Myocyte (in vitro differentiated cells): ENCODE measurements around the gene PCGF3. TPM values are rescaled to one million over a fixed set of nuclear protein-coding genes. Genes with fewer than 3 reads are reported as not detected.
"Not testable (repeated sequence)": the region's sequence is repeated elsewhere in the genome, so short reads cannot be mapped to it uniquely, and the experiment has no call there.

Experiments used
- DNase-seq: peaks from one replicate; pipeline ENCODE4 v3.0.0-alpha.2; 2012; ENCODE audit warnings: low read depth
- total RNA-seq: library from RNA; depleted of rRNA; stranded (reverse); fragments of >200 nt; gene quantifications from 2 replicates; pipeline ENCODE4 v1.2.3, GENCODE V29; 2014

PCGF3 gene
- total RNA-seq, 1 donor from 2014 or later = 79.0 TPM

GRCh38 chr4:762211-763190, 56.9 kb downstream of the PCGF3 start:
- no peak for DNase-seq

GRCh38 chr4:763191-763810, 57.7 kb downstream of the PCGF3 start:
- DNase-seq = no peak

DNA sequence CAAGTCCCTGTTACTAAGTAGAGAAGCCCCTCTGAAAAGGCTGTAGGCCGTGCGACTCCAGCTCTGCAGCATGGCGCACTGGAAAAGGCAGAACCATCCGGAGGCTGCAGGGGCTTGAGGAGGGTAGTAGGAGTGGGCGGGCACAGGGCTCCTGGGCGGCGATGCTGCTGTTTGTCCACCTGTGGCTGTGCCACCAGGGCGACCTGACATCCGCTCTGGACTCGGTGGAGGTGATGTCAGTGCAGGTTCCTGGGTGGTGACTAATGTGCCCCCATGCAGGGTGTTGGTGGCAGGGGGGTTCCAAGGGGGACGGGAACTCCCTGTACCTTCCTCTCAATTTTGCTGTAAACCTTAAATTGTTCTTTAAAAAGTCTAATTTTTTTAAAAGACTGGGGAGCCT, 58.3 kb downstream of the PCGF3 start:
- no peak for DNase-seq

DNA sequence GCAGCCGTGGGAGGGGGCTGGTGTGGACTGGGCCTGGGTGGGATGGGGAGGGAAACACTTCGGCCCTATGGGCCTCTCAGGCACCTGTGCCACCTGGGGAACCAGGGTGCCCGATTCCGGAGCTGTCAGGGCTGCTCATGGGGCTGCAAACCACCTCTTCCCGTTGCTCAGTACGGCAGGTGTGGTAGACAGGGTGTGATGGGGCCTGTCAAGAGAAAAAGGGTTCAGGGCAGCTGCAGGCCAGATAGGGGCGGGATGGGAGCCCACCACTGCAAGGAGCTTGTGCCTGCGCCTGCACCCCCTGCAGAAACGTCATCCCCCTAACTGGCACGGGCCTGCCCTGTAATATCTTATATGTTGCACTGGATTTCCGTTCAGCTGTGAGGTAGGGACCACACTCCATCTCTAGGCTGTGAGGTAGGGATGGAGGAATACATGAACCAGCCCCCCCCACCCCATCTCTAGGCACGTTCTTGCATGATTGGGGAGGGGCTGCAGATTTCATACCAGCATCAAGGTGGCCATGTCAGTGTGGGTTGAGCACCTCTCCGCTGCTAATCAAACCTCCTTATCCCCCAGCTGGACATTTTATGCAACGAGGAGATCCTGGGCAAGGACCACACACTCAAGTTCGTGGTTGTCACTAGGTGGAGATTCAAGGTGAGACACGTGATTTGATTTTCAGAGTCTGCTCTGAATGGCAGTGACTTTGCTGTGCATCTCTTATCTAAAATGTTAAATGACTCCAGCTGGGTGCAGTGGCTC, 59.0 kb downstream of the PCGF3 start:
- DNase-seq = no peak

DNA sequence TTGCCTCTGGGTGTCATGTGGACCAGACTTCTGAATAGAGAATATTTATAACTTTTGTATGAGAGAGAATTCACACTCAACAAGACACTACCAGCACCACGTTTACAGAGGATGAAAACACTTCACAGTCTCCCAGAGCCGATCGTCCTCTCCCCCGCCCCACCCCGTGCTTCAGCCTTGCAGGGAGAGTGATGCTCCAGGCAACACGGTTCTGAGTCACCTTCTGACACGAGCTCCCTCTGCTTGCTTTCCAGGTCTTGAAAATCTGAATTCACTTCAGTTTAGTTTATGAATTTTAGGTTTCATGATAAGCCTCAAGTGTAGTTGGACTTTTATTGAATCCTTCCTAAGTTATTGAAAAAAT, 60.5 kb downstream of the PCGF3 start:
- DNase-seq = no peak

DNA sequence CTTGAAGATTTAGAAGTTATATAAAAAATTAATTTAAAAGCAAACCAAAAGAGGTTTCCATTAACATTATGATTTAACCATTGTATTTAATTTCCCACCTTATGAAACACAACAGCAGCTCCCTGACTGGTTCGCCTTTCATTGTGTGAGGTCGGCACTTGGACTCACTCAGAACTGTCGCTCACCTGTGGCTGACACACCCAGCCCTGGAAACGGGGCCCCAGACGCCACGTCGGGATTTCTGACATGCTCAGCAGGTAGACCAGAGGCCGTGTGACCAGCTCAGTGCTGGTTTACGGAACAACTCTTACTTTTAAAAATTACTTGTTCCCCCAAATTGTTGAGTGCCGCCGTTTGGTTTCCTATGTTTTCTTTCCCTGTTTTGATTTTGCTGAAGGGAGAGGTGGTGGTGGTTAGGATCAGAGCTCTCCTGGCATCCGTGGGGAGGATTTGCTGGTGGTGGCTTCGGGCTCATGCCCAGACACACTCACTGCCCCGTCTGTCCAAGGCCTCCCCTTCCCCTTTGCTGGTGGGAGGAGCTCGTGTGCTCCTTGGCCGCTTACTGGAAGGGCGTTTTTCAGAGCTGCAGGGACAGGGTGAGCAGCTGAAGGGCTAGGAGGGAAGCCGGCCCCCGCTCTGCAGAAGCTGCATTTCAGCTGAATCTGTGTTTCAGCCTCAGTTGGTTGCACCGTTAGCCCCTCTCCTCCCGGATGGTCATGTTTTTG, 61.1 kb downstream of the PCGF3 start:
- DNase-seq = no peak

DNA sequence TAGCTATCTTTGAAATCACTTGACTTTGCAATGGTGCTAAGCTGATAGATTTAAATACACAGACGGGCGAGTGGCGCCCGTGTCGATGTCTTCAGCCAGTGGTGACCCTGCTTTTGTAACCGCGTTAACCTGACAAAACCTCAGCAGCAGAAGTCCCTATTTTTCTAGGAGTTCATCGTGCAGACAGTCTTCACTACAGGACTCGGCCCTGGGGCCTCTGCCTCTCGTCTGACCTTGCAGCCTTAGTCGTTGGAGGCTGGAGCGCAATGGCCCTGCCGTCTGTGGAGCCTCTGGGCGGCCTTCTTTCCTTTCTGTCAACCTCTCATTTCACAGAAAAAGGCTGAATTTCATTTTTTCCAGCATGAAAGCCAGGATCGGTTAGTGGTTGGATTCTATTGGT, 62.4 kb downstream of the PCGF3 start:
- DNase-seq = no peak

DNA sequence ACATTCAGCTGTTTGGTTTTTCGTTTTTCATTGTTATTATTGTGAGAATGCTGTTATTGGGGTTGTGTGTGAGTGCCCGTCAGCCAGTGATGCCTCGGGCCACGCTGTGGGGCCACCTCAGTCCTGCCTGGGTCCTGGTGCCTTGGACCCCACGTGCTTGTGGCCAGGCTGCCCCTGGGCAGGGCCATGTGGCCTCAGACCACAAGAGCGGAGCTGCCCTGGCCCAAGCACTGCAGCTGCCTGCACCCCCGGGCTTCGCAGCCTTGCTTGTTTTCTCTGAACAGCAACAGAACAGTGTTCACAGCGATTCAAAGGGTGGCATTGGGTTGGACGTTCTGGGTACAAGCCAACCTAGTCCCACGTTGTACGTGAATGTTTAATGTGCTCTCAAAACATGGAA, 63.4 kb downstream of the PCGF3 start:
- DNase-seq = peak; percentile 60

GRCh38 chr4:769511-769910, 63.9 kb downstream of the PCGF3 start:
- DNase-seq = no peak

- no peak for DNase-seq
Measured at GRCh38 chr4:770022-770421, 64.4 kb downstream of the PCGF3 start.

GRCh38 chr4:771464-771863, 65.8 kb downstream of the PCGF3 start:
- peak; percentile 45 for DNase-seq

DNA sequence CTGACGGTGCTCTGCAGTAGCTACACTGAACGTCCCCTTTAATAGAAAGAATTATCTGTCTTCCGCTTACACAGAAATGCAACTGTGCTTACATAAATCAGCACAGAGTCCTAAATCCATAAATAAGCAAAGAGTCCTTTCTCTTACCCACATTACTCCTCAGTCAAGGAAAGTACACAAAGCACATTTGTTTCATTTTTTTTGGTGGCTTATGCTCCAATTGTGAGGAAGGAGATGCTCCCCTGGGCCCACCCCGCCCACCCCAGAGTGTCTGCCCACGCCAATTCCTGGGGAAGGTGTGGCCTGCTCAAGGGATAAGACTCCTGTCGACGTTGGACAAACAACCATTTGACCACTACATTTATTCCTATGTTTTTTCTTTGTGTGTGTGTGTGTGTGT, 66.5 kb downstream of the PCGF3 start:
- no peak for DNase-seq

- no peak for DNase-seq
Measured at GRCh38 chr4:772776-773175, 67.1 kb downstream of the PCGF3 start.

- DNase-seq = no peak
Measured at GRCh38 chr4:773214-773613, 67.6 kb downstream of the PCGF3 start.

GRCh38 chr4:774419-775092, 68.9 kb downstream of the PCGF3 start:
- not testable (repeated sequence) for DNase-seq

- DNase-seq = not testable (repeated sequence)
Measured at GRCh38 chr4:775485-775884, 69.9 kb downstream of the PCGF3 start.

GRCh38 chr4:776743-777441, 71.3 kb downstream of the PCGF3 start:
- DNase-seq = no peak

DNA sequence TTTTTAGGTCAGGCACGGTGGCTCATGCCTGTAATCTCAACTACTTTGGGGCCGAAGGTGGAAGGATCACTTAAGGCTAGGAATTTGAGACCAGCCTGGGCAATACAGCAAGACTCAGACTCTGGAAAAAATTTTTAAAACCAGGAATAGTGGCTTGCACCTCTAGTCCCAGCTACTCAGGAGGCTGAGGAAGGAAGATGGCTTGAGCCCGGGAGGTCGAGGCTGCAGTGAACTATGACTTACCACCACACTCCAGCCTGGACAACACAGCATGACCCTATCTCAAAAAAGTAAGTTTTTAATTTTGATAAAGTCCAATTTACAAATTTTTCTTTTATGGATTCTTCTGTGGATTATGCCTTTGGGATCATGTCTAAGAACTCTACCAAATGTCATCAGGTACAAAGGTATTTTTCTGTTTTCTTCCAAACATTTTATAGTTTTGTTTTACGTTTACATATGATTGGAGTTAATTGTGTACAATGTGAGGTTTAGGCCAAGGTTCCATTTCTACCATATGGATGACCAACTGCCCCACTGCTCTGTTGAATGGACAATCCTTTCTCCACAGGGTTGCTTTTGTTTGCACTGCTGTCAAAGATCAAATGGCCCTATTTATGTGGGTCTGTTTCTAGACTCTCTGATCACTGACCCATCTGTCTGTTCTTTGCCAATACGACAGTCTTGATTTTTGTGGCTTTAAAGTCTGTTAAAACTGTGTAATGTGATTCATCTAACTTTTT, 72.1 kb downstream of the PCGF3 start:
- no peak for DNase-seq

DNA sequence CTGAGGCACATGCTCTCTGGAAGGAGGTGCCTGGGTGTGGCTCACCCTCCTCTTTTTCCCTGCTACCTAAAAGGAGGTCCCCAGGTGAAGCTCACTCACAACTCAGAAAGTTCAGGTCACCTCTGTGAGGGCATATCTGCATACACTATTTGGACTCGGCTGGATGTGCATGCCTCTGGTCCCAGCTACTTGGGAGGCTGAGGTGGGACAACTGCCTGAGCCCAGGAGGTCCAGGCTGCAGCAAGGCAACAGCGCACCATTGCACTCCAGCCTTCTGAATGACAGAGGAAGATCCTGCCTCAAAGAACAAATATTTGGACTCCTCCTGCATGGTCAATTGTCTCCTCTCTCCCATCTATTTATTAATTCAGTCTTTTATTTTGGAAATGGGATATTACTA, 73.9 kb downstream of the PCGF3 start:
- DNase-seq = no peak
